Prostate gland (tissue), 2 donors: Measurements from ENCODE around the gene TAC4.

Source experiments
- CTCF ChIP-seq, 4 experiments: fragments of 200-600 bp in 2 of 4; fragments of 450-650 bp in 2 of 4; sonication (generic) in 2 of 4; IDR thresholded peaks; 1 replicate in 3 of 4; 2 replicates in 1 of 4; pipeline ENCODE4 v1.5.1; 2016 to 2019; ENCODE audit warnings: antibody characterized with exemption in 4 of 4, mild to moderate bottlenecking in 2 of 4, moderate library complexity in 2 of 4
- POLR2AphosphoS5 ChIP-seq: sonication (generic); formaldehyde crosslinking; IDR thresholded peaks from one replicate; pipeline ENCODE4 v1.6.1; 2017; ENCODE audit warnings: antibody characterized with exemption

GRCh38 chr17:49873926-49874325, 26.1 kb upstream of the TAC4 start:
- TF ChIP-seq CTCF (IDR thresholded peaks at IDR 0.05) (no peak), POLR2AphosphoS5 (no peak)
